IMR-90 (cell line): ENCODE data around the gene CERT1. TPM values are rescaled to one million over a fixed set of nuclear protein-coding genes. Genes with fewer than 3 reads are reported as not detected.

Source experiments
- ATAC-seq: fragments of 200-7000 bp; cut with Tn5 transposase; 2 replicates; pipeline ENCODE4 v1.9.1; 2020; ENCODE audit warnings: low read depth, mild to moderate bottlenecking, moderate library complexity
- BruUV-seq: library from RNA; stranded (reverse); fragments of 400-500 nt; replicated peaks from 2 replicates; lab custom pipeline; 2021; lab: Mats Ljungman, UMichigan
- CTCF ChIA-PET: fragments of 300-600 bp; formaldehyde crosslinking; extraction: SDS; loops from one replicate; lab custom pipeline; 2021; ENCODE audit warnings: antibody characterized with exemption; lab: Yijun Ruan, JAX
- POLR2A ChIA-PET: fragments of 300-600 bp; sonication (Branson Sonifier 250); formaldehyde crosslinking; loops from one replicate; lab custom pipeline; 2022; ENCODE audit warnings: antibody characterized with exemption; ENCODE audit not compliant: unreplicated experiment; lab: Charles Lee
- DNase-seq: peaks from one replicate; pipeline ENCODE4 v3.0.0; 2013
- H2AFZ ChIP-seq: replicated peaks from 2 replicates; pipeline ENCODE3; 2013; ENCODE audit warnings: low read length, mild to moderate bottlenecking; ENCODE audit not compliant: poor library complexity
- H2AK5ac ChIP-seq: 2 replicates; pipeline ENCODE4 v1.6.1; 2013; ENCODE audit warnings: low read depth, low read length, inconsistent platforms
- H2AK9ac ChIP-seq: replicated peaks from 2 replicates; pipeline ENCODE3; 2013; ENCODE audit warnings: mild to moderate bottlenecking, low read depth, low read length, moderate library complexity; ENCODE audit not compliant: poor library complexity
- H2BK120ac ChIP-seq: 2 replicates; pipeline ENCODE4 v1.6.1; 2013; ENCODE audit warnings: low read depth, low read length, inconsistent platforms
- H2BK15ac ChIP-seq: 3 replicates; pipeline ENCODE4 v1.6.1; 2013; ENCODE audit warnings: low read depth, low read length, inconsistent platforms
- H2BK20ac ChIP-seq: 2 replicates; pipeline ENCODE4 v1.6.1; 2013; ENCODE audit warnings: low read depth, mild to moderate bottlenecking, inconsistent platforms, low read length, moderate library complexity
- H2BK5ac ChIP-seq: 2 replicates; pipeline ENCODE4 v1.6.1; 2013; ENCODE audit warnings: mild to moderate bottlenecking, low read depth, low read length, inconsistent platforms; ENCODE audit not compliant: poor library complexity, severe bottlenecking
- H3K14ac ChIP-seq: replicated peaks from 2 replicates; pipeline ENCODE4 v1.6.1; 2013; ENCODE audit warnings: low read depth, low read length, inconsistent platforms
- H3K18ac ChIP-seq: 2 replicates; pipeline ENCODE4 v1.6.1; 2013; ENCODE audit warnings: low read depth, low read length, control low read depth
- H3K23ac ChIP-seq: 2 replicates; pipeline ENCODE4 v1.6.1; 2013; ENCODE audit warnings: low read depth, low read length, inconsistent platforms
- H3K27ac ChIP-seq: 2 replicates; pipeline ENCODE4 v1.5.1; 2013; ENCODE audit warnings: mild to moderate bottlenecking, control low read depth, low read length; ENCODE audit not compliant: insufficient read depth
- H3K27me3 ChIP-seq: 2 replicates; pipeline ENCODE4 v1.6.1; 2013; ENCODE audit warnings: low read length; ENCODE audit not compliant: control insufficient read depth, insufficient read depth
- H3K36me3 ChIP-seq: 2 replicates; pipeline ENCODE4 v1.6.1; 2013; ENCODE audit warnings: low read length, mixed read lengths; ENCODE audit not compliant: control insufficient read depth, insufficient read depth
- H3K4ac ChIP-seq: 2 replicates; pipeline ENCODE4 v1.6.1; 2013; ENCODE audit warnings: low read depth, low read length, inconsistent platforms
- H3K4me1 ChIP-seq: 2 replicates; pipeline ENCODE4 v1.6.1; 2013; ENCODE audit warnings: low read length, mixed read lengths; ENCODE audit not compliant: control insufficient read depth, insufficient read depth
- H3K4me2 ChIP-seq: 2 replicates; pipeline ENCODE4 v1.6.1; 2013; ENCODE audit warnings: low read depth, mild to moderate bottlenecking, control low read depth, low read length, moderate library complexity
- H3K4me3 ChIP-seq: 2 replicates; pipeline ENCODE4 v1.5.1; 2013; ENCODE audit warnings: low read depth, mild to moderate bottlenecking, control low read depth, low read length, moderate library complexity; ENCODE audit not compliant: insufficient read depth
- H3K56ac ChIP-seq: 2 replicates; pipeline ENCODE4 v1.6.1; 2013; ENCODE audit warnings: low read length, inconsistent platforms; ENCODE audit not compliant: insufficient read depth; ENCODE audit errors: extremely low read depth
- H3K79me1 ChIP-seq, 2 experiments: 2 replicates each; pipeline ENCODE4 v1.6.1; 2013; ENCODE audit warnings: low read length in 2 of 2, inconsistent platforms in 1 of 2, low read depth in 1 of 2
- H3K9ac ChIP-seq: 2 replicates; pipeline ENCODE4 v1.6.1; 2013; ENCODE audit warnings: low read depth, low read length, control low read depth
- H3K9me1 ChIP-seq: 2 replicates; pipeline ENCODE4 v1.6.1; 2013; ENCODE audit warnings: low read length, inconsistent platforms; ENCODE audit not compliant: insufficient read depth
- H3K9me3 ChIP-seq: 2 replicates; pipeline ENCODE4 v1.6.1; 2013; ENCODE audit warnings: low read length; ENCODE audit not compliant: control insufficient read depth, insufficient read depth
- H4K20me1 ChIP-seq: 2 replicates; pipeline ENCODE4 v1.6.1; 2013; ENCODE audit warnings: low read length, inconsistent platforms; ENCODE audit not compliant: insufficient read depth
- H4K5ac ChIP-seq: 2 replicates; pipeline ENCODE4 v1.6.1; 2013; ENCODE audit warnings: mild to moderate bottlenecking, low read depth, low read length, control low read depth
- H4K8ac ChIP-seq, 2 experiments: 2 replicates each; pipeline ENCODE4 v1.6.1; 2013; ENCODE audit warnings: low read depth in 2 of 2, low read length in 2 of 2, control low read depth in 1 of 2, inconsistent platforms in 1 of 2
- H4K91ac ChIP-seq: 2 replicates; pipeline ENCODE4 v1.6.1; 2013; ENCODE audit warnings: low read depth, low read length, inconsistent platforms; ENCODE audit not compliant: insufficient read depth
- CHD1 ChIP-seq: IDR thresholded peaks from 2 replicates; pipeline ENCODE4 v1.6.1; 2012; ENCODE audit warnings: low read depth, low read length, improper control_type of control experiment
- MAZ ChIP-seq: IDR thresholded peaks from 2 replicates; pipeline ENCODE4 v1.6.1; 2012; ENCODE audit warnings: low read depth, mild to moderate bottlenecking, low read length, improper control_type of control experiment, moderate library complexity, borderline replicate concordance
- RAD21 ChIP-seq: IDR thresholded peaks from 2 replicates; pipeline ENCODE4 v1.6.1; 2012; ENCODE audit warnings: low read length, improper control_type of control experiment
- RCOR1 ChIP-seq: IDR thresholded peaks from 2 replicates; pipeline ENCODE4 v1.6.1; 2012; ENCODE audit warnings: mild to moderate bottlenecking, low read length, improper control_type of control experiment; ENCODE audit not compliant: insufficient replicate concordance
- RFX5 ChIP-seq: IDR thresholded peaks from 2 replicates; pipeline ENCODE4 v1.8.0; 2012; ENCODE audit warnings: low read depth, mild to moderate bottlenecking, low read length, moderate library complexity
- WGBS, 2 experiments: methylation state at CpG; one replicate each; pipeline versions ENCODE4 v1.1.5 to v1.1.7; 2013; ENCODE audit warnings: missing lambda C conversion rate in 2 of 2; ENCODE audit not compliant: insufficient read length in 1 of 2; ENCODE audit errors: extremely low coverage in 2 of 2; 5-methylcytosine and 5-hydroxymethylcytosine counted together
- dilution Hi-C: fragments of 300-500 bp; cut with HindIII; formaldehyde crosslinking; loops from one replicate; pipeline ENCODE4 v1.14.3; 2018; ENCODE audit warnings: low sequenced_read_pairs; ENCODE audit not compliant: unreplicated experiment
- in situ Hi-C: fragments of 300-500 bp; cut with MboI; formaldehyde crosslinking; loops from 3 replicates; pipeline ENCODE4 v1.14.3; 2019; ENCODE audit warnings: low sequenced_read_pairs, inconsistent platforms, mixed read lengths
- intact Hi-C: fragments of 100-400 bp; cut with micrococcal nuclease; formaldehyde crosslinking; loops from 2 replicates; pipeline ENCODE4 v1.10.0; 2022
- polyA plus RNA-seq, 3 experiments: library from polyadenylated mRNA; depleted of rRNA; stranded (reverse); fragments of >200 nt; gene quantifications; 2 replicates each; pipeline ENCODE4 v1.2.3, GENCODE V29; 2012; ENCODE audit warnings: low replicate concordance in 1 of 3
- total RNA-seq: library from RNA; depleted of rRNA; stranded (reverse); fragments of >200 nt; gene quantifications from 2 replicates; pipeline ENCODE4 v1.2.3, GENCODE V29; 2012

Gene CERT1
- total and polyA plus RNA-seq, 2 of the 4 experiments (the other 2 are of a cell fraction) = 7.2 TPM

- no peaks in the 10 kb centered on the region for H3K27me3 ChIP-seq
- no peak overlapping the region for H2AK9ac ChIP-seq
- POLR2A ChIA-PET = no interaction called here
- H2BK5ac ChIP-seq = no peak overlapping the region
- WGBS, 2 experiments = no CpG with 5 or more reads among the region's 2 CpGs
- no peak overlapping the region for H2BK15ac ChIP-seq
- H3K27ac ChIP-seq = no peak overlapping the region
- no peak overlapping the region for H2AK5ac ChIP-seq
- H3K4me2 ChIP-seq = no peak overlapping the region
- dilution Hi-C loops = no loop called here
- H3K4ac ChIP-seq = no peak overlapping the region
- H4K91ac ChIP-seq = no peak overlapping the region
- no peaks in the 10 kb centered on the region; the same call in 1 of the 2 replicates for H3K4me1 ChIP-seq
- in situ Hi-C loops = no loop called here
- CTCF ChIA-PET = no interaction called here
- H3K18ac ChIP-seq = no peak overlapping the region
- H3K23ac ChIP-seq = no peak overlapping the region
- H3K9ac ChIP-seq = no peak overlapping the region
- no peak for TF ChIP-seq RFX5
- no peak for TF ChIP-seq RAD21
- no peak for TF ChIP-seq CHD1
- TF ChIP-seq MAZ = no peak
- TF ChIP-seq RCOR1 = no peak
- BruUV-seq = no TSS peak
- H4K20me1 ChIP-seq = no peaks in the 10 kb centered on the region
- ATAC-seq = no peak
- H3K9me3 ChIP-seq = 0 out of 2 replicates have a peak, but pooled peaks cover 2% of the 10 kb centered on the region
- H2BK20ac ChIP-seq = no peak overlapping the region
- H2AFZ ChIP-seq = no peak overlapping the region
- no peak overlapping the region for H3K4me3 ChIP-seq
- H4K5ac ChIP-seq = no peak overlapping the region
- H2BK120ac ChIP-seq = no peak overlapping the region
- no peaks in the 10 kb centered on the region for H3K36me3 ChIP-seq
- H4K8ac ChIP-seq = no peak overlapping the region; a peak in 1 of 4 replicates
- H3K14ac ChIP-seq = no peak overlapping the region
- H3K79me1 ChIP-seq = peaks cover 4% of the 10 kb centered on the region in 2 experiments; a peak in 2 of 4 replicates
- DNase-seq = no peak
- no peak overlapping the region for H3K56ac ChIP-seq
- intact Hi-C loops = no loop called here
- H3K9me1 ChIP-seq = no peaks in the 10 kb centered on the region
Observed at GRCh38 chr5:75438722-75439121, 72.7 kb downstream of the CERT1 start.
